Measurements from ENCODE around the gene YAP1.

- no peak for TF ChIP-seq CTCF (IDR thresholded peaks at IDR 0.05)
- TF ChIP-seq POLR2A (IDR thresholded peaks at IDR 0.05): no peak
- no peak for TF ChIP-seq POLR2AphosphoS5 (IDR thresholded peaks at IDR 0.05)
- TF ChIP-seq EP300 (IDR thresholded peaks at IDR 0.05): no peak
These were observed 11.1 kb downstream of the YAP1 start for GRCh38 chr11:102121329-102121728.
